ENCODE results near the gene CD4.

- no peak for TF ChIP-seq CTCF (conservative IDR thresholded peaks at IDR 0.05; ENCODE audit: low read length)
- TF ChIP-seq EZH2phosphoT487 (IDR thresholded peaks at IDR 0.05; ENCODE audit: borderline replicate concordance, low read depth, low read length) = no peak
Measured at GRCh38 chr12:6790496-6791150, 1.3 kb downstream of the CD4 start.

All from OCI-LY7 (cell line).